GM23338 (cell line): Measurements from ENCODE around the gene COX7A1.

Source experiments
- CREB1 ChIP-seq: fragments of 250-450 bp; sonication (Bioruptor Pico); IDR thresholded peaks from 2 replicates; pipeline ENCODE4 v1.5.0; 2020; ENCODE audit warnings: low read depth, mild to moderate bottlenecking, moderate library complexity
- EZH2 ChIP-seq: fragments of 200-600 bp; sonication (generic); IDR thresholded peaks from one replicate; pipeline ENCODE4 v1.8.0; 2017; ENCODE audit warnings: antibody characterized with exemption, mild to moderate bottlenecking, low read depth; ENCODE audit not compliant: unreplicated experiment
- JUNB ChIP-seq: IDR thresholded peaks from one replicate; pipeline ENCODE4 v1.6.1; 2016; ENCODE audit warnings: antibody characterized with exemption; ENCODE audit not compliant: unreplicated experiment
- TF ChIP-seq, protein P1 (sequence below), 2 experiments: fragments of 200-600 bp in 1 of 2; sonication (generic) in 1 of 2; conservative IDR thresholded peaks; 2 replicates each; pipeline versions ENCODE4 v1.5.1 to v1.6.1; 2016 to 2017; ENCODE audit warnings: antibody characterized with exemption in 2 of 2, low read depth in 2 of 2, mild to moderate bottlenecking in 2 of 2, moderate library complexity in 1 of 2
- TF ChIP-seq, protein P2 (sequence below): IDR thresholded peaks from one replicate; pipeline ENCODE4 v1.6.1; 2018; ENCODE audit warnings: antibody characterized with exemption; ENCODE audit not compliant: unreplicated experiment

DNA sequence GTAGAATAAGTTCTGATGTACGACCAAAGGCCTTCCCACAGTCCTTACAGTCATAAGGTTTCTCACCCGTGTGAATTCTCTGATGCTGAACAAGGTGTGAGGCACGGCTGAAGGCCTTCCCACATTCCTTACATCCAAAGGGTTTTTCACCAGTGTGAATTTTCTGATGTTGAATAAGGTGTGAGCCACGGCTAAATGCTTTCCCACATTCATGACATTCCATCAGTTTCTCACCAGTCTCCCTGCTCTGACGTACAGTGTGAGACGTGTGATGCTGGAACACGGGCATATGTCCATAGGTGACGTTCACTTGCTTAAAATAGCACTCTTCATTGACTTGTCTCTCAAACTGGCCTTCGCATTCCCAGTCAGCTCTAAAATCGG lies 31.0 kb upstream of the COX7A1 start:
- TF ChIP-seq JUNB (no peak), EZH2 (no peak), CREB1 (CRISPR knock-in tag) (no peak)
- TF ChIP-seq, protein P1, sequence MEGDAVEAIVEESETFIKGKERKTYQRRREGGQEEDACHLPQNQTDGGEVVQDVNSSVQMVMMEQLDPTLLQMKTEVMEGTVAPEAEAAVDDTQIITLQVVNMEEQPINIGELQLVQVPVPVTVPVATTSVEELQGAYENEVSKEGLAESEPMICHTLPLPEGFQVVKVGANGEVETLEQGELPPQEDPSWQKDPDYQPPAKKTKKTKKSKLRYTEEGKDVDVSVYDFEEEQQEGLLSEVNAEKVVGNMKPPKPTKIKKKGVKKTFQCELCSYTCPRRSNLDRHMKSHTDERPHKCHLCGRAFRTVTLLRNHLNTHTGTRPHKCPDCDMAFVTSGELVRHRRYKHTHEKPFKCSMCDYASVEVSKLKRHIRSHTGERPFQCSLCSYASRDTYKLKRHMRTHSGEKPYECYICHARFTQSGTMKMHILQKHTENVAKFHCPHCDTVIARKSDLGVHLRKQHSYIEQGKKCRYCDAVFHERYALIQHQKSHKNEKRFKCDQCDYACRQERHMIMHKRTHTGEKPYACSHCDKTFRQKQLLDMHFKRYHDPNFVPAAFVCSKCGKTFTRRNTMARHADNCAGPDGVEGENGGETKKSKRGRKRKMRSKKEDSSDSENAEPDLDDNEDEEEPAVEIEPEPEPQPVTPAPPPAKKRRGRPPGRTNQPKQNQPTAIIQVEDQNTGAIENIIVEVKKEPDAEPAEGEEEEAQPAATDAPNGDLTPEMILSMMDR (conservative IDR thresholded peaks at IDR 0.05; ENCODE audit: low read depth in 2 of 2), result no peak
- TF ChIP-seq, protein P2, sequence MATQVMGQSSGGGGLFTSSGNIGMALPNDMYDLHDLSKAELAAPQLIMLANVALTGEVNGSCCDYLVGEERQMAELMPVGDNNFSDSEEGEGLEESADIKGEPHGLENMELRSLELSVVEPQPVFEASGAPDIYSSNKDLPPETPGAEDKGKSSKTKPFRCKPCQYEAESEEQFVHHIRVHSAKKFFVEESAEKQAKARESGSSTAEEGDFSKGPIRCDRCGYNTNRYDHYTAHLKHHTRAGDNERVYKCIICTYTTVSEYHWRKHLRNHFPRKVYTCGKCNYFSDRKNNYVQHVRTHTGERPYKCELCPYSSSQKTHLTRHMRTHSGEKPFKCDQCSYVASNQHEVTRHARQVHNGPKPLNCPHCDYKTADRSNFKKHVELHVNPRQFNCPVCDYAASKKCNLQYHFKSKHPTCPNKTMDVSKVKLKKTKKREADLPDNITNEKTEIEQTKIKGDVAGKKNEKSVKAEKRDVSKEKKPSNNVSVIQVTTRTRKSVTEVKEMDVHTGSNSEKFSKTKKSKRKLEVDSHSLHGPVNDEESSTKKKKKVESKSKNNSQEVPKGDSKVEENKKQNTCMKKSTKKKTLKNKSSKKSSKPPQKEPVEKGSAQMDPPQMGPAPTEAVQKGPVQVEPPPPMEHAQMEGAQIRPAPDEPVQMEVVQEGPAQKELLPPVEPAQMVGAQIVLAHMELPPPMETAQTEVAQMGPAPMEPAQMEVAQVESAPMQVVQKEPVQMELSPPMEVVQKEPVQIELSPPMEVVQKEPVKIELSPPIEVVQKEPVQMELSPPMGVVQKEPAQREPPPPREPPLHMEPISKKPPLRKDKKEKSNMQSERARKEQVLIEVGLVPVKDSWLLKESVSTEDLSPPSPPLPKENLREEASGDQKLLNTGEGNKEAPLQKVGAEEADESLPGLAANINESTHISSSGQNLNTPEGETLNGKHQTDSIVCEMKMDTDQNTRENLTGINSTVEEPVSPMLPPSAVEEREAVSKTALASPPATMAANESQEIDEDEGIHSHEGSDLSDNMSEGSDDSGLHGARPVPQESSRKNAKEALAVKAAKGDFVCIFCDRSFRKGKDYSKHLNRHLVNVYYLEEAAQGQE, result no peak
